ENCODE data around the gene CYBB. TPM values are rescaled to one million over a fixed set of nuclear protein-coding genes. Genes with fewer than 3 reads are reported as not detected.
A peak's percentile ranks its signal among the peaks of the same experiment; 100 is the strongest.

CYBB gene
- total and polyA plus RNA-seq, 9 donors: 3.5 to 37.2 (median 12.9) TPM

- TF ChIP-seq EP300 (IDR thresholded peaks at IDR 0.05): no peak
- no peak for TF ChIP-seq POLR2A (IDR thresholded peaks at IDR 0.05)
- TF ChIP-seq, protein P1, sequence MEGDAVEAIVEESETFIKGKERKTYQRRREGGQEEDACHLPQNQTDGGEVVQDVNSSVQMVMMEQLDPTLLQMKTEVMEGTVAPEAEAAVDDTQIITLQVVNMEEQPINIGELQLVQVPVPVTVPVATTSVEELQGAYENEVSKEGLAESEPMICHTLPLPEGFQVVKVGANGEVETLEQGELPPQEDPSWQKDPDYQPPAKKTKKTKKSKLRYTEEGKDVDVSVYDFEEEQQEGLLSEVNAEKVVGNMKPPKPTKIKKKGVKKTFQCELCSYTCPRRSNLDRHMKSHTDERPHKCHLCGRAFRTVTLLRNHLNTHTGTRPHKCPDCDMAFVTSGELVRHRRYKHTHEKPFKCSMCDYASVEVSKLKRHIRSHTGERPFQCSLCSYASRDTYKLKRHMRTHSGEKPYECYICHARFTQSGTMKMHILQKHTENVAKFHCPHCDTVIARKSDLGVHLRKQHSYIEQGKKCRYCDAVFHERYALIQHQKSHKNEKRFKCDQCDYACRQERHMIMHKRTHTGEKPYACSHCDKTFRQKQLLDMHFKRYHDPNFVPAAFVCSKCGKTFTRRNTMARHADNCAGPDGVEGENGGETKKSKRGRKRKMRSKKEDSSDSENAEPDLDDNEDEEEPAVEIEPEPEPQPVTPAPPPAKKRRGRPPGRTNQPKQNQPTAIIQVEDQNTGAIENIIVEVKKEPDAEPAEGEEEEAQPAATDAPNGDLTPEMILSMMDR (IDR thresholded peaks at IDR 0.05): peak; percentile 29 to 65 (median 30)
- peak in 3 of 5 donors; percentile 18 to 27 (median 18) for DNase-seq
- Histone ChIP-seq H3K9me3 (no peaks in the 10 kb centered on the region), H3K4me1 (ENCODE audit: insufficient read depth) (no peaks in the 10 kb centered on the region), H3K27ac (no peak overlapping the region), H3K4me3 (no peak overlapping the region), H3K36me3 (no peaks in the 10 kb centered on the region), H3K27me3 (no peaks in the 10 kb centered on the region)
- 5 to 8% (median 7%) methylated on average over 3 of the region's 3 CpGs for WGBS, 3 donors
- intact Hi-C loops (cut with DNase I): no loop called here
Observed at GRCh38 chrX:37825215-37825842, 45.5 kb downstream of the CYBB start.

DNA sequence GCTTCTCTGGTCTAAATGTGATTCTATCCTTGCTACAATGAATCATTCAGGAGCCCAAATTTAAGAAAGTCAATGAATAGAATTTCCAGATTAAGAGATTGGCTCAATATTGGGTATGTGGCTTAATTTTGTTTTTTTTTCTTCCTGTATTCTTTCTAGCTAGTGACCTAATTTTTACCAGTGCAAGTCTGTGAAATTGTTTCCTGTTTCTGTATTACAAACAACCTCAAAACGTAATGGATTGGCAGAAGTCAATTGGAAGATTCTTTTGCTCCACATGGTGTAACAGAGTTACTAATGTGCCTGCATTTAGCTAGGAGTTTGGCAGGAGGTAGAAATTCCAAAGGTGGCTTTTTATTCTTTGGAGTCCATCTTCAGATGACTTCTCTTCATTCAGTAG is 49.9 kb downstream of the CYBB start:
- no peaks in the 10 kb centered on the region for H3K27me3 ChIP-seq
- H3K4me1 ChIP-seq (ENCODE audit: insufficient read depth): no peaks in the 10 kb centered on the region
- 44 to 58% (median 51%) methylated on average over 1 of the region's 1 CpG for WGBS, 3 donors
- TF ChIP-seq EP300 (IDR thresholded peaks at IDR 0.05) (no peak), POLR2A (IDR thresholded peaks at IDR 0.05) (no peak)
- TF ChIP-seq, protein P1 (IDR thresholded peaks at IDR 0.05): no peak
- H3K9me3 ChIP-seq: no peaks in the 10 kb centered on the region
- no peak overlapping the region for H3K27ac ChIP-seq
- DNase-seq: no peak
- H3K36me3 ChIP-seq: no peaks in the 10 kb centered on the region
- no peak overlapping the region for H3K4me3 ChIP-seq
- intact Hi-C loops (cut with DNase I): no loop called here

DNA sequence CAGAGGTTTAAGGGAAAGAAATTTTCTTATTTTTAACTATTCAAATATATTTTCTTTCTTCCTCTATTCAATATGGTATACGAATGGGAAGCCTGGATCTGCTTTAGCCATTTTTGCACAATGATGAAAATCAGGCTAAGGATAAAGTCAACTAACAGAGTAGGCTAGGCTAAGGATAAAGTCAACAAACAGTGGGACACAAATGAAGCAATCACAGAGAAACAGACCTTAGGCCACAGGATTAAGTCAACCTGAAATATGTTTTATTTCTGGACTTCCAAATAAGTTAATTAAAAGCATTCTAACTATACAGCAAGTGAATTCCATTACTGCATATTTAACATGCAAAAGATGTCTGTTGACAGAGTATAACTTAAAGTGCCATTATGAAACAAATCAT is 50.5 kb downstream of the CYBB start:
- H3K9me3 ChIP-seq: no peaks in the 10 kb centered on the region
- no peak overlapping the region for H3K4me3 ChIP-seq
- 49 to 63% (median 60%) methylated on average over 1 of the region's 1 CpG for WGBS, 3 donors
- H3K36me3 ChIP-seq: no peaks in the 10 kb centered on the region
- no peak overlapping the region for H3K27ac ChIP-seq
- no peak for TF ChIP-seq EP300 (IDR thresholded peaks at IDR 0.05)
- no peak for TF ChIP-seq POLR2A (IDR thresholded peaks at IDR 0.05)
- TF ChIP-seq, protein P1 (IDR thresholded peaks at IDR 0.05): no peak
- H3K4me1 ChIP-seq (ENCODE audit: insufficient read depth): no peaks in the 10 kb centered on the region
- intact Hi-C loops (cut with DNase I): no loop called here
- H3K27me3 ChIP-seq: no peaks in the 10 kb centered on the region
- no peak for DNase-seq

DNA sequence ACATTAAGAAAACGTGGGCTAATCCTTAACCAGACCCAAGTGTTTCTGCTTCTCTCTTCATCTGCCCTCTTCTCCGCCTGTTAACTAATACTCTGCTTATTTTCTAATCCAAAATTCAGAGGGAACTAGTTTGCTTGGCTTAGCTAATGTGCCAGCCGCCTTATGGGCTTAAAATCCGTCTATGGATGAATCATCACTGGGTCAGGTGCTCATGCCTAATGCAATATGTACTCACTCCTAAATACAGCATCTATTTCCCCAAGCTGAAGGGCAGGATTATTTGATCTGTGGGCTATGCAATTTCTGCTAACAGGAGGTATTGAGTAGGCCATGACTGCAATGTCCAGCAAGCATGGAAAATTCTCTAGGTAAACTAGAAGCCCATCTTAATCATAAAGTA is 55.1 kb downstream of the CYBB start:
- DNase-seq: no peak
- Histone ChIP-seq H3K27me3 (no peaks in the 10 kb centered on the region), H3K27ac (no peak overlapping the region), H3K36me3 (no peaks in the 10 kb centered on the region), H3K9me3 (no peaks in the 10 kb centered on the region), H3K4me1 (ENCODE audit: insufficient read depth) (no peaks in the 10 kb centered on the region), H3K4me3 (no peak overlapping the region)
- intact Hi-C loops (cut with DNase I): no loop called here
- 61 to 70% (median 64%) methylated on average over 4 of the region's 4 CpGs for WGBS, 3 donors
- TF ChIP-seq EP300 (IDR thresholded peaks at IDR 0.05): no peak
- no peak for TF ChIP-seq POLR2A (IDR thresholded peaks at IDR 0.05)
- TF ChIP-seq, protein P1 (IDR thresholded peaks at IDR 0.05): no peak

Measured in ovary (tissue), 9 donors.